Liver (tissue), 3 donors: ENCODE measurements around the gene FLNB.

Source experiments
- EGR1 ChIP-seq, 2 donors: IDR thresholded peaks; 2 replicates each; pipeline ENCODE4 v1.6.1; 2016 to 2018; ENCODE audit warnings: antibody characterized with exemption in 2 of 2, low read depth in 2 of 2
- FOXA1 ChIP-seq: IDR thresholded peaks from 2 replicates; pipeline ENCODE4 v1.6.1; 2016; ENCODE audit warnings: antibody characterized with exemption
- HNF4A ChIP-seq, 2 donors: conservative IDR thresholded peaks; 2 replicates each; pipeline ENCODE4 v1.6.1; 2016; ENCODE audit warnings: antibody characterized with exemption in 2 of 2, mild to moderate bottlenecking in 2 of 2
- JUND ChIP-seq, 2 donors: IDR thresholded peaks; 2 replicates each; pipeline ENCODE4 v1.6.1; 2016; ENCODE audit warnings: antibody characterized with exemption in 2 of 2
- RAD21 ChIP-seq, 2 donors: IDR thresholded peaks; 2 replicates each; pipeline ENCODE4 v1.6.1; 2016; ENCODE audit warnings: antibody characterized with exemption in 2 of 2, mild to moderate bottlenecking in 2 of 2
- RXRA ChIP-seq, 2 donors: IDR thresholded peaks; 2 replicates each; pipeline ENCODE4 v1.6.1; 2017 to 2018; ENCODE audit warnings: antibody characterized with exemption in 2 of 2, mild to moderate bottlenecking in 1 of 2
- SP1 ChIP-seq: IDR thresholded peaks from 2 replicates; pipeline ENCODE4 v1.6.1; 2018; ENCODE audit warnings: antibody characterized with exemption, mild to moderate bottlenecking
- TAF1 ChIP-seq: conservative IDR thresholded peaks from 2 replicates; pipeline ENCODE4 v1.6.1; 2016; ENCODE audit warnings: antibody characterized with exemption, mild to moderate bottlenecking
- YY1 ChIP-seq: IDR thresholded peaks from 2 replicates; pipeline ENCODE4 v1.6.1; 2016; ENCODE audit warnings: antibody characterized with exemption, mild to moderate bottlenecking
- TF ChIP-seq, protein P1 (sequence below): fragments of 150-350 bp; IDR thresholded peaks from 2 replicates; pipeline ENCODE4 v1.5.1; 2017; ENCODE audit warnings: improper control_type of control experiment, low read depth, low read length; ENCODE audit not compliant: missing input control
- TF ChIP-seq, protein P2 (sequence below): IDR thresholded peaks from 2 replicates; pipeline ENCODE4 v1.6.1; 2016; ENCODE audit warnings: antibody characterized with exemption
- TF ChIP-seq, protein P3 (sequence below): IDR thresholded peaks from 2 replicates; pipeline ENCODE4 v1.6.1; 2016; ENCODE audit warnings: antibody characterized with exemption, mild to moderate bottlenecking
- TF ChIP-seq, protein P4 (sequence below): IDR thresholded peaks from 2 replicates; pipeline ENCODE4 v1.6.1; 2016; ENCODE audit warnings: antibody characterized with exemption
- donor health status: healthy.
- donor health status: healthy.

DNA sequence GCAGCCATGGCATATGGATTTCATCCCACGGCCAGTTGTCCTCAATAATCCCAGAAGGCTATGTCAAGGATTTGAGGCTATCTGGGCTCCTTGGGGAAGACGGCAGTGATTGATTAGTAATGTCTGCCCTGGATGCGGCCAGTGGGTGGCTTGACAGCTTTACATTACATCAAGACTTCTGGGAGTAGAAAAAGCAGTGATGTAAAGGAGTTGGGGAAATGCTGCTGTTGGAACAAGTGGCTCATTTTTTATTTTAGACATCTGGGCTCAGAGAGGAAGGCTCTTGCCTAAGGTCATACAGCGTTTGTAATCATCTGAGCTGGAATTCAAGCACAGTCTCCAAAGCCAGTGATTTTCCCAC, 94.1 kb downstream of the FLNB start:
- TF ChIP-seq, protein P1, sequence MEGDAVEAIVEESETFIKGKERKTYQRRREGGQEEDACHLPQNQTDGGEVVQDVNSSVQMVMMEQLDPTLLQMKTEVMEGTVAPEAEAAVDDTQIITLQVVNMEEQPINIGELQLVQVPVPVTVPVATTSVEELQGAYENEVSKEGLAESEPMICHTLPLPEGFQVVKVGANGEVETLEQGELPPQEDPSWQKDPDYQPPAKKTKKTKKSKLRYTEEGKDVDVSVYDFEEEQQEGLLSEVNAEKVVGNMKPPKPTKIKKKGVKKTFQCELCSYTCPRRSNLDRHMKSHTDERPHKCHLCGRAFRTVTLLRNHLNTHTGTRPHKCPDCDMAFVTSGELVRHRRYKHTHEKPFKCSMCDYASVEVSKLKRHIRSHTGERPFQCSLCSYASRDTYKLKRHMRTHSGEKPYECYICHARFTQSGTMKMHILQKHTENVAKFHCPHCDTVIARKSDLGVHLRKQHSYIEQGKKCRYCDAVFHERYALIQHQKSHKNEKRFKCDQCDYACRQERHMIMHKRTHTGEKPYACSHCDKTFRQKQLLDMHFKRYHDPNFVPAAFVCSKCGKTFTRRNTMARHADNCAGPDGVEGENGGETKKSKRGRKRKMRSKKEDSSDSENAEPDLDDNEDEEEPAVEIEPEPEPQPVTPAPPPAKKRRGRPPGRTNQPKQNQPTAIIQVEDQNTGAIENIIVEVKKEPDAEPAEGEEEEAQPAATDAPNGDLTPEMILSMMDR = no peak
- no peak for TF ChIP-seq TAF1
- TF ChIP-seq YY1 = no peak
- TF ChIP-seq RXRA (IDR thresholded peaks at IDR 0.05) = no peak
- TF ChIP-seq, protein P2, sequence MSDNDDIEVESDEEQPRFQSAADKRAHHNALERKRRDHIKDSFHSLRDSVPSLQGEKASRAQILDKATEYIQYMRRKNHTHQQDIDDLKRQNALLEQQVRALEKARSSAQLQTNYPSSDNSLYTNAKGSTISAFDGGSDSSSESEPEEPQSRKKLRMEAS = no peak
- no peak for TF ChIP-seq FOXA1
- TF ChIP-seq, protein P3, sequence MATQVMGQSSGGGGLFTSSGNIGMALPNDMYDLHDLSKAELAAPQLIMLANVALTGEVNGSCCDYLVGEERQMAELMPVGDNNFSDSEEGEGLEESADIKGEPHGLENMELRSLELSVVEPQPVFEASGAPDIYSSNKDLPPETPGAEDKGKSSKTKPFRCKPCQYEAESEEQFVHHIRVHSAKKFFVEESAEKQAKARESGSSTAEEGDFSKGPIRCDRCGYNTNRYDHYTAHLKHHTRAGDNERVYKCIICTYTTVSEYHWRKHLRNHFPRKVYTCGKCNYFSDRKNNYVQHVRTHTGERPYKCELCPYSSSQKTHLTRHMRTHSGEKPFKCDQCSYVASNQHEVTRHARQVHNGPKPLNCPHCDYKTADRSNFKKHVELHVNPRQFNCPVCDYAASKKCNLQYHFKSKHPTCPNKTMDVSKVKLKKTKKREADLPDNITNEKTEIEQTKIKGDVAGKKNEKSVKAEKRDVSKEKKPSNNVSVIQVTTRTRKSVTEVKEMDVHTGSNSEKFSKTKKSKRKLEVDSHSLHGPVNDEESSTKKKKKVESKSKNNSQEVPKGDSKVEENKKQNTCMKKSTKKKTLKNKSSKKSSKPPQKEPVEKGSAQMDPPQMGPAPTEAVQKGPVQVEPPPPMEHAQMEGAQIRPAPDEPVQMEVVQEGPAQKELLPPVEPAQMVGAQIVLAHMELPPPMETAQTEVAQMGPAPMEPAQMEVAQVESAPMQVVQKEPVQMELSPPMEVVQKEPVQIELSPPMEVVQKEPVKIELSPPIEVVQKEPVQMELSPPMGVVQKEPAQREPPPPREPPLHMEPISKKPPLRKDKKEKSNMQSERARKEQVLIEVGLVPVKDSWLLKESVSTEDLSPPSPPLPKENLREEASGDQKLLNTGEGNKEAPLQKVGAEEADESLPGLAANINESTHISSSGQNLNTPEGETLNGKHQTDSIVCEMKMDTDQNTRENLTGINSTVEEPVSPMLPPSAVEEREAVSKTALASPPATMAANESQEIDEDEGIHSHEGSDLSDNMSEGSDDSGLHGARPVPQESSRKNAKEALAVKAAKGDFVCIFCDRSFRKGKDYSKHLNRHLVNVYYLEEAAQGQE = no peak
- no peak for TF ChIP-seq JUND (IDR thresholded peaks at IDR 0.05)
- no peak for TF ChIP-seq EGR1 (IDR thresholded peaks at IDR 0.05; ENCODE audit: low read depth in 2 of 2)
- no peak for TF ChIP-seq HNF4A (conservative IDR thresholded peaks at IDR 0.05)
- TF ChIP-seq, protein P4, sequence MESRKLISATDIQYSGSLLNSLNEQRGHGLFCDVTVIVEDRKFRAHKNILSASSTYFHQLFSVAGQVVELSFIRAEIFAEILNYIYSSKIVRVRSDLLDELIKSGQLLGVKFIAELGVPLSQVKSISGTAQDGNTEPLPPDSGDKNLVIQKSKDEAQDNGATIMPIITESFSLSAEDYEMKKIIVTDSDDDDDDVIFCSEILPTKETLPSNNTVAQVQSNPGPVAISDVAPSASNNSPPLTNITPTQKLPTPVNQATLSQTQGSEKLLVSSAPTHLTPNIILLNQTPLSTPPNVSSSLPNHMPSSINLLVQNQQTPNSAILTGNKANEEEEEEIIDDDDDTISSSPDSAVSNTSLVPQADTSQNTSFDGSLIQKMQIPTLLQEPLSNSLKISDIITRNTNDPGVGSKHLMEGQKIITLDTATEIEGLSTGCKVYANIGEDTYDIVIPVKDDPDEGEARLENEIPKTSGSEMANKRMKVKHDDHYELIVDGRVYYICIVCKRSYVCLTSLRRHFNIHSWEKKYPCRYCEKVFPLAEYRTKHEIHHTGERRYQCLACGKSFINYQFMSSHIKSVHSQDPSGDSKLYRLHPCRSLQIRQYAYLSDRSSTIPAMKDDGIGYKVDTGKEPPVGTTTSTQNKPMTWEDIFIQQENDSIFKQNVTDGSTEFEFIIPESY = no peak
- no peak for TF ChIP-seq SP1
- no peak for TF ChIP-seq RAD21 (IDR thresholded peaks at IDR 0.05)
